ENCODE data around the gene TSGA10IP. TPM values are rescaled to one million over a fixed set of nuclear protein-coding genes. Genes with fewer than 3 reads are reported as not detected.

Gene TSGA10IP
- total RNA-seq, 4 donors from 2014 or later, result not detected

DNA sequence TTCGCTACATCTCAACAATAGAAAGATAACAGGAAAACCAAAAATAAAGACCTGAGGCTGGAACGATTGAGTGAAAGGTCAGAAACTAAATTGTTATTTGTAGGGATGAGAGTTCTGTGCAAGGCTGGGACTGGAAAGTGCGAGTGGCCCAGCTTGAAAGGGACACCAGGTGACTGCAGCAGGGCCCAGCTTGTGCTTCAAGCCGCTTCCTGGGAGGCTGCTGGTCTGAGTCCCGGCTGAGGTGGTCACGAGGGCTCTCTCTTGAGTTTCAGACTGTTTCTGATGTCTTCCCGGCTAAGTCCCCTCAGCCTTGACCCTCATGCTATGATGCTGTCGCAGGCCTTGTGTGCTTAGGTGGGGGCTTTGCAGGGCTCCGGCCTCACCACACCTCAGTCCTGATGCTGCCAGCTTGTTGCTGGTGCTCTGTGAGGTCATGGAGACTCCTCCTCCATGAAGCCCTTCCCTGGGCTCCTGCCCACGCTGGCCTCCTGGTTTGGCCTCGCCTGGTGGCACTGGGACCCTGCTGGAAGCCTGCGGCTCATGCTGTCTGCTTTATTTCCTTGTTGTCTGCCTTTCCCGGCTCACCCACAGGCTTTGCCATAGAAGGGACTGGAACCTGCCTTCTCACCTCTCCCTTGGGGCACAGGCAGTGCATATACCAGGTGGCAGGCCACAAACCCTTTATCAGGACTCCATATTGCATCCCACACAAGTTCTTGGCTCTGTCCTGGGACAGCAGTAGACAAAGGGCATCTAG lies 61.0 kb downstream of the TSGA10IP start:
- no peak for TF ChIP-seq EP300 (IDR thresholded peaks at IDR 0.05)
- no peak for TF ChIP-seq POLR2A (IDR thresholded peaks at IDR 0.05)
- TF ChIP-seq POLR2AphosphoS5 (IDR thresholded peaks at IDR 0.05), result no peak
- TF ChIP-seq, protein P1, sequence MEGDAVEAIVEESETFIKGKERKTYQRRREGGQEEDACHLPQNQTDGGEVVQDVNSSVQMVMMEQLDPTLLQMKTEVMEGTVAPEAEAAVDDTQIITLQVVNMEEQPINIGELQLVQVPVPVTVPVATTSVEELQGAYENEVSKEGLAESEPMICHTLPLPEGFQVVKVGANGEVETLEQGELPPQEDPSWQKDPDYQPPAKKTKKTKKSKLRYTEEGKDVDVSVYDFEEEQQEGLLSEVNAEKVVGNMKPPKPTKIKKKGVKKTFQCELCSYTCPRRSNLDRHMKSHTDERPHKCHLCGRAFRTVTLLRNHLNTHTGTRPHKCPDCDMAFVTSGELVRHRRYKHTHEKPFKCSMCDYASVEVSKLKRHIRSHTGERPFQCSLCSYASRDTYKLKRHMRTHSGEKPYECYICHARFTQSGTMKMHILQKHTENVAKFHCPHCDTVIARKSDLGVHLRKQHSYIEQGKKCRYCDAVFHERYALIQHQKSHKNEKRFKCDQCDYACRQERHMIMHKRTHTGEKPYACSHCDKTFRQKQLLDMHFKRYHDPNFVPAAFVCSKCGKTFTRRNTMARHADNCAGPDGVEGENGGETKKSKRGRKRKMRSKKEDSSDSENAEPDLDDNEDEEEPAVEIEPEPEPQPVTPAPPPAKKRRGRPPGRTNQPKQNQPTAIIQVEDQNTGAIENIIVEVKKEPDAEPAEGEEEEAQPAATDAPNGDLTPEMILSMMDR (IDR thresholded peaks at IDR 0.05), result no peak
- Histone ChIP-seq H3K27me3 (peaks cover under 1% of the 10 kb centered on the region), H3K36me3 (peaks cover 0 to 26% of the 10 kb centered on the region in 2 donors), H3K27ac (no peak overlapping the region), H3K4me1 (peaks cover 3 to 17% (median 8%) of the 10 kb centered on the region in 3 donors), H3K9me3 (no peaks in the 10 kb centered on the region), H3K4me3 (no peak overlapping the region)
- 76 to 78% methylated on average over 5 to 7 of the region's 13 CpGs for WGBS, 2 donors (ENCODE audit: low coverage in 1 of 2)
- no peak for ATAC-seq

GRCh38 chr11:66006891-66007176 lies 61.6 kb downstream of the TSGA10IP start:
- TF ChIP-seq, protein P1 (IDR thresholded peaks at IDR 0.05), result no peak
- TF ChIP-seq EP300 (IDR thresholded peaks at IDR 0.05) (no peak), POLR2A (IDR thresholded peaks at IDR 0.05) (no peak), POLR2AphosphoS5 (IDR thresholded peaks at IDR 0.05) (no peak)
- H3K27me3 ChIP-seq, result peaks cover 6% of the 10 kb centered on the region
- WGBS, 2 donors (ENCODE audit: low coverage in 1 of 2), result 77% methylated on average over 3 of the region's 4 CpGs; no CpG with 5 or more reads in 1 of the 2 donors
- no peak overlapping the region for H3K4me3 ChIP-seq
- no peak overlapping the region for H3K27ac ChIP-seq
- peaks cover 3 to 19% (median 8%) of the 10 kb centered on the region in 3 donors for H3K4me1 ChIP-seq
- H3K36me3 ChIP-seq, result peaks cover 0 to 26% of the 10 kb centered on the region in 2 donors
- ATAC-seq, result no peak
- H3K9me3 ChIP-seq, result no peaks in the 10 kb centered on the region

GRCh38 chr11:66007201-66007634 lies 61.9 kb downstream of the TSGA10IP start:
- WGBS, 2 donors (ENCODE audit: low coverage in 1 of 2), result no CpG with 5 or more reads among the region's 5 CpGs
- no peak overlapping the region for H3K27ac ChIP-seq
- TF ChIP-seq EP300 (IDR thresholded peaks at IDR 0.05) (no peak), POLR2AphosphoS5 (IDR thresholded peaks at IDR 0.05) (no peak), POLR2A (IDR thresholded peaks at IDR 0.05) (no peak)
- TF ChIP-seq, protein P1 (IDR thresholded peaks at IDR 0.05), result no peak
- peaks cover 0 to 26% of the 10 kb centered on the region in 2 donors for H3K36me3 ChIP-seq
- H3K27me3 ChIP-seq, result peaks cover 10% of the 10 kb centered on the region
- peaks cover 3 to 23% (median 8%) of the 10 kb centered on the region in 3 donors for H3K4me1 ChIP-seq
- H3K9me3 ChIP-seq, result no peaks in the 10 kb centered on the region
- no peak overlapping the region for H3K4me3 ChIP-seq
- ATAC-seq, result no peak

- no peak for ATAC-seq
Measured at GRCh38 chr11:66008095-66008467, 62.8 kb downstream of the TSGA10IP start.

More at GRCh38 chr11:66008095-66008467, 62.8 kb downstream of the TSGA10IP start:
- H3K9me3 ChIP-seq, result no peaks in the 10 kb centered on the region
- WGBS, 2 donors (ENCODE audit: low coverage in 1 of 2), result 87 to 100% methylated on average over 1 to 2 of the region's 2 CpGs
- peaks cover 0 to 26% of the 10 kb centered on the region in 2 donors for H3K36me3 ChIP-seq
- TF ChIP-seq POLR2AphosphoS5 (IDR thresholded peaks at IDR 0.05), result no peak
- TF ChIP-seq, protein P1 (IDR thresholded peaks at IDR 0.05), result no peak
- TF ChIP-seq POLR2A (IDR thresholded peaks at IDR 0.05), result no peak
- no peak for TF ChIP-seq EP300 (IDR thresholded peaks at IDR 0.05)
- peaks cover 3 to 20% (median 6%) of the 10 kb centered on the region in 3 donors for H3K4me1 ChIP-seq
- H3K27ac ChIP-seq, result no peak overlapping the region
- H3K4me3 ChIP-seq, result no peak overlapping the region
- peaks cover 18% of the 10 kb centered on the region for H3K27me3 ChIP-seq

Data from gastroesophageal sphincter (tissue), 4 donors.